GM12872 (cell line): ENCODE data around the gene ELK3.

Experiments used
- TF ChIP-seq, protein P1 (sequence below): IDR thresholded peaks from 3 replicates; pipeline ENCODE4 v1.5.1; 2011; ENCODE audit warnings: low read depth, mild to moderate bottlenecking, low read length, moderate library complexity; ENCODE audit not compliant: insufficient read depth

The ELK3 gene

DNA sequence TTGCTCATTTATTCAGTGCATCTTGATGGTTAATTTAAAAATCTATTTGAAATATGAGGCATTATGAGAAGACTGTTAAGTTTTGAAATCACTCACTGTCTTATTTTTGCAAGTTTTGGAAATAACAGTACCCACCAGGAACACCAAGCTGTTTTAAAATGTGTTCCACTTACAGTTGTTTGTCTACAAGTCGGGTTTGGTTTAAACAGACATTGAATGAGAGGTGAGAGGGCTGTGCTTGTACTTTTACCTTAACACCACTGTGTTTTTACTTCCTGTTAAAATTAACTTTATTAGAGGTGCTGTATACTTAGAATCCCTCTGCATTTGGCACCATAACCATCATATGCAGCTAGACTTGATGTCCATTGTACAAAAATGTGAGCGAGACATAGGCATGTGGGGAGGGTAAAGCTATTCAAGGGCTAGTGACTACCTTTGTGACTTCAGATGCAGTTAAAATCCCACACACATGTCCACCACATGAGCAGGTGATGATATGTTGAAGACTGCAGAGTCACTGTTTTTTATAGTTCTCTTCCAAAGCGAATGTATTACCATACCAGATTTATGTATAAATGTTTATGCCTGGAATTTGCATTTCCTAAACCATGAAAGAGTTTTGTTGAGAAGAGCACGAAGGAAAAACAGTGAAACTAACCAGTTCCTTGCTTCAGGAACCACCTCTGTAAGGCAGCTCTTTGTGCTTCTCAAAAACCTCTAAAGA, 12.9 kb downstream of the ELK3 start:
- TF ChIP-seq, protein P1, sequence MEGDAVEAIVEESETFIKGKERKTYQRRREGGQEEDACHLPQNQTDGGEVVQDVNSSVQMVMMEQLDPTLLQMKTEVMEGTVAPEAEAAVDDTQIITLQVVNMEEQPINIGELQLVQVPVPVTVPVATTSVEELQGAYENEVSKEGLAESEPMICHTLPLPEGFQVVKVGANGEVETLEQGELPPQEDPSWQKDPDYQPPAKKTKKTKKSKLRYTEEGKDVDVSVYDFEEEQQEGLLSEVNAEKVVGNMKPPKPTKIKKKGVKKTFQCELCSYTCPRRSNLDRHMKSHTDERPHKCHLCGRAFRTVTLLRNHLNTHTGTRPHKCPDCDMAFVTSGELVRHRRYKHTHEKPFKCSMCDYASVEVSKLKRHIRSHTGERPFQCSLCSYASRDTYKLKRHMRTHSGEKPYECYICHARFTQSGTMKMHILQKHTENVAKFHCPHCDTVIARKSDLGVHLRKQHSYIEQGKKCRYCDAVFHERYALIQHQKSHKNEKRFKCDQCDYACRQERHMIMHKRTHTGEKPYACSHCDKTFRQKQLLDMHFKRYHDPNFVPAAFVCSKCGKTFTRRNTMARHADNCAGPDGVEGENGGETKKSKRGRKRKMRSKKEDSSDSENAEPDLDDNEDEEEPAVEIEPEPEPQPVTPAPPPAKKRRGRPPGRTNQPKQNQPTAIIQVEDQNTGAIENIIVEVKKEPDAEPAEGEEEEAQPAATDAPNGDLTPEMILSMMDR = no peak

DNA sequence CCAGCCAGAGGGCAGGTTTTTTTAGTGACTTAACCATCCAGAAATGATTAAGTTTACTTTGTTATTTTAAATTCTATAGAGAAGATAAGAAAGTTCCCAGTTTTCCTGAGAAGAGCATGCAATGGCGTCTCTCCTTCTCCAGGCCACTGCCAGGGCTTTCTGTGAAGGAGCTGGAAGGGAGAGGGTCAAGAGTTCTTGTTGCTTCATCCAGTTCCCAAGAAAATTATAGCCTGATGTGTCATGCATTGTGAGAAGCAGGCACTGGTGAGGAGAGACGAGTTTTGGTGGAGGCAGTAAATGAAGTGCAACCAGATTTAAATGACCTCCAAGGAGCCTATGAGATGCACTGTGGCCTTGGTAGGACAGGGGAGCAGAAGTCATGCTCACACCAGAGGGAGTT, 14.2 kb downstream of the ELK3 start:
- TF ChIP-seq, protein P1 = no peak

DNA sequence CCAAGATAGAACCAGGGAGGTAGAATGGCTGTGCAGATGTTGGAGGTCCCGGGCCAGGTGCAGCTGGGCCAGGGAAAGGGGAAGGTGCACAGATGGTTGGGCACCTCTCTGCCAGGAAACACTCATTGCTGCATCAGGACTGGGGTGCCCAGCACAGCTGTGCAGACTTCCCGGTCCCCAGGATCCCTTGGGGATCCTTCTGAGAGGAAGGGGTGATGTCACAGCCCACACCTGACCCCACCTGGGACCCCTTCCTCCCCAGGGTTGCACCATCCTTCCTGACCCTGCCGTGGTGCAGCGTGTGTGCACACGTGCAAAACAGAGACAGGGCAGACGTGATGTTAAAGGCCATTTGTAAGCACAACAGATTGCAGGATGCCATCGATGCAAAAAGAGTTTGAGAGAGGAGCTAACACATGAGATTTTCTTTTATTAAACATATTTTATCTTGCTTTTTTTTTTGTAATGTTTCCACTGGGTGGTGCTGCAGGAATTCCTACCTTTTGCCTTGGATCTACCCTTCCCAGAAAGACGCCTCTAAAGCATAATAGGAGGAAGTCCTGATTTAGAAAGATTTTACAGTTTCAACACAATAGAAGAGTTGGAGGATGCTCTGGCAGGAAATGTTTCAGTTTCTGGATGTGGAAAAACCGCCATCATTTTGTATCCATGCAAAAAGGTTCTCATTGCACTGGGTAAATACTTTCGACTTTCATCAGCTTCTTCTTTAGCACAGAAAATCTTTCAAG, 14.8 kb downstream of the ELK3 start:
- TF ChIP-seq, protein P1 = no peak

DNA sequence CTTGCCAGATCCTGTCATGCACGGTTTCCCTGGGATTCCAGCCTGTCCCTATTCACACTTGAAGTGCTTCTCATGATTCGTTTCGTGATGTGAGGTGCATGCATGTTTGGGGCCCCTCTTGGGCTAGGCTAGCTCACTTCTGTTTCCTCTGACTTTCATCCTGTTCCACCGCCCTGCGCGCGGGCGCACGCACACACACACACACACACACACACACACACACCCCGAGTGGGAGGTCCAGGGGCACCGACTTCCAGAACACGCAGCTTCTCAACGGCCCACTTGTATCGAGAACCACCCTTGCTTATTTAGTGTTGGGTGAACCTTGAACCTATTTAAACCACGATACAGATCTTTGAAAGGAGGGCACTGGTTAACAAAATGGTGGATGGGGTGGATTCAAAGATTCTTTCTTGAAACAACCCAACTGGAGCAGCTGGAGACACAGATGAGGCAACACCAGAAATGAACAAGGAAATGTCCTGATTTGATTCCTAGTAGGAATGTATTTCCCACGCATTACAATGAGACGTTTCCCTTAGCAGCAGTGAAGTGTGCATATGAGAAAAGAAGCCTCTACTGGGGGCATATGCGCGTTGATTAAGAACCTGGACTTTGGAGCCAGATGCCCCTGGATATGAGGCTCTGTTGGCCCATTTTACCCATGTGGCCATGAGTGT, 16.3 kb downstream of the ELK3 start:
- TF ChIP-seq, protein P1 = no peak

DNA sequence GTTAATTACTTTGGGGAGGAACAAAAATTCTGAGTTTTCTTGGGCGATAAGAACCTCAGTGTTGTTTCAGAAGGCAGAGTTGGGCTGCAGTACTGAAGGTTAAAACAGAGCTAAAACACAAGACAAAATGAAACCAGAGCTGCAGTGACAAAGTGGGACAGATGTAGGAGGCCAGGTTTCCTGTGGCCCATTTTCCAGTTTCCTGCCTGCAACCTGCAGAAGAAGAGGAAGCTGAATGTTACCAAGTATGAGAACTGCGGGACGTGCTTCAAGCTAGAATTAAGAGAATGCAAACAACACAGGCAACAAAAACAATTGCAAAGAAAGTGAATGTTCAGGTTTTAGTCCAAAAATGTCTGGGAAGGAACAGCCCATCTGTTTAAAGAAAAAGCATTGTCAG, 17.8 kb downstream of the ELK3 start:
- TF ChIP-seq, protein P1 = no peak

DNA sequence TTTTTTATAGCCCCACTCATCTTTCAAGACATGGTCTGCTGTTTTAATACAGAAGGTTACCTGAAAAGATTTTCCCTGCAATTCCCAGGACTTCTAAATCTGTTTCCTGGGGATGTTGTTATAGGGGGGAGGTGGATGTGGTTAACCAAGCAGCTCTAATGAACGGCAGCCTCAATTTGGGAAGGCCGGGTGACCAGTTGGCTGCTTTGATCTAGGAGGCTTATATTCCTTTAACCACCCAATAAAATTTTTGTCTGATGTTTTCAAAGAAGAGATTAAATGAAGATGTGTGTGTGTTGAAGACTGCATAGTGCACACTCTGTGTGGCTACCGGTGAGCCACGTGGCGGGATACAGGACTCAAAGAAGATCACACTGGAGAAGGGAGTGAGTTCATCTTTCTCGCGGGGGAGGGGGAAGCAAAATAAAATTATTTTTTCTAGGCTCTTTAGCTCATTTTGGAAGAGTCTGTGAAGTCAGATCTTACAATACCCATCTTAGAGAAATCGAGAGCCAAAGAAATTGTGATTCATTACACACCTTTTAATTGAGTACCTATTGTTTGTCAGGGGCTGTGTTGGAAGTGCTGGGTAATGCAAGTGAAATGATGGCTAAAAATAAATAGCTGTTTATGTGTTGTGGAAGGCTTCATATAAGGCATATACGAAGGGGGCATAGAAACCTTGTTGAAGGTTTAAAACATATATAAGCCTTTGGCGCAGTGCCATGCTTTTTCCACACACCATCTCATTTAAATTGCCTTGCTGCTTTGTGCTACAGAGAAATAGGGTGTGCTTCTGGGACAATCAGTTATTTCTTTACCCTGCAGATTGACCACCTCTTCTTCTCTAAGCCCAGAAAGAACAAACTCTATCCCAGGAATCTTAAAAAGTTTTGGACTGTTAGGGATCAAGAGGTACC, 18.5 kb downstream of the ELK3 start:
- TF ChIP-seq, protein P1 = no peak
